ENCODE measurements around the gene CDKL1. TPM values are rescaled to one million over a fixed set of nuclear protein-coding genes. Genes with fewer than 3 reads are reported as not detected.
"Not testable (repeated sequence)": the region's sequence is repeated elsewhere in the genome, so short reads cannot be mapped to it uniquely, and the experiment has no call there.

CDKL1 gene
- total and polyA plus RNA-seq, 7 donors = 0.46 to 4.5 (median 2.0) TPM

DNA sequence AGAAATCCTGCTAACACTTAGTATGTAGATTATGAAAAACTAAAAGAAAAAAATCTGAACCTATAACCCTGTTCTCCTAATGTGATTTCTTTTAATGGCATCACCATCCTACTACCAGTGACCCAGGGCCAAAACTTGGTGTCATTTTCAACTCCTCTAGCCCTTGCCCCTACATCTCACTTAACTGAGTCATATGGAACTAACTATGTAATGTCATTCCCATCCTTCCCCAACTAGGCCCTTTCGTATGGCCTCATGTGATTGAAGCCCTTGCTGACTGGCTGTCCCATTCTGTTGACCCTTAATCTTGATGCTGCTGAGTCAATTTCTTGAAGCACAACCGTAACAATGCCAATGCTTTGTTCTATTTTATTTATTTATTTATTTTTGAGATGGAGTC, 77.0 kb downstream of the CDKL1 start:
- intact Hi-C loops (cut with DNase I) = no loop called here
- H3K36me3 ChIP-seq (ENCODE audit: insufficient read depth in 1 of 2, low read depth in 1 of 2) = peaks cover 2 to 22% of the 10 kb centered on the region in 2 donors
- H3K27ac ChIP-seq = peak overlapping the region; percentile 57
- DNase-seq = no peak
- 90 to 96% (median 90%) methylated on average over 2 of the region's 2 CpGs for WGBS, 3 donors
- H3K9me3 ChIP-seq = no peaks in the 10 kb centered on the region
- peak in 3 of 4 donors; percentile 15 to 48 (median 42) for ATAC-seq
- peaks cover 39% of the 10 kb centered on the region for H3K4me1 ChIP-seq
- H3K27me3 ChIP-seq (ENCODE audit: insufficient read depth in 3 of 3, low read length in 2 of 3) = no peaks in the 10 kb centered on the region
- H3K4me3 ChIP-seq = no peak overlapping the region
- TF ChIP-seq, protein P1, sequence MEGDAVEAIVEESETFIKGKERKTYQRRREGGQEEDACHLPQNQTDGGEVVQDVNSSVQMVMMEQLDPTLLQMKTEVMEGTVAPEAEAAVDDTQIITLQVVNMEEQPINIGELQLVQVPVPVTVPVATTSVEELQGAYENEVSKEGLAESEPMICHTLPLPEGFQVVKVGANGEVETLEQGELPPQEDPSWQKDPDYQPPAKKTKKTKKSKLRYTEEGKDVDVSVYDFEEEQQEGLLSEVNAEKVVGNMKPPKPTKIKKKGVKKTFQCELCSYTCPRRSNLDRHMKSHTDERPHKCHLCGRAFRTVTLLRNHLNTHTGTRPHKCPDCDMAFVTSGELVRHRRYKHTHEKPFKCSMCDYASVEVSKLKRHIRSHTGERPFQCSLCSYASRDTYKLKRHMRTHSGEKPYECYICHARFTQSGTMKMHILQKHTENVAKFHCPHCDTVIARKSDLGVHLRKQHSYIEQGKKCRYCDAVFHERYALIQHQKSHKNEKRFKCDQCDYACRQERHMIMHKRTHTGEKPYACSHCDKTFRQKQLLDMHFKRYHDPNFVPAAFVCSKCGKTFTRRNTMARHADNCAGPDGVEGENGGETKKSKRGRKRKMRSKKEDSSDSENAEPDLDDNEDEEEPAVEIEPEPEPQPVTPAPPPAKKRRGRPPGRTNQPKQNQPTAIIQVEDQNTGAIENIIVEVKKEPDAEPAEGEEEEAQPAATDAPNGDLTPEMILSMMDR (IDR thresholded peaks at IDR 0.05) = no peak

DNA sequence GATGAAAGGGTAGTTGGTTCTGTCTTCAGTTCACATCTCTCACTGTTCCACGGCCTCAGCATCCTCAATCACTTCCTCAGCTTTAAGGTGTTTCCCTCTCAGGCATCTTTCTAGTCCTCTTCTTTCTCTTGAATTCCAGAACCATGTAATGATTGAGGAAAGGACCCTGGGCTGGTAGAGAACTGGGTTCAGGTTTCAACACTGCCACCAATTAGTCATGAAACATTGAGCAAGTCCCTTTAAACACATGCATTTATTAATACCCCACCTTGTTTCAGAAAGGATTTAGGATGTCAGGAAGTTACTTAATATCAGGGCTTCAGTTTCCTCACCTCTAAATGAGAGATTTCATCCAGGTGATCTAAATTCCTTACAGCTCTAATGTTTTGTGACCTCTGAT, 77.4 kb downstream of the CDKL1 start:
- no peak for DNase-seq
- Histone ChIP-seq H3K9me3 (no peaks in the 10 kb centered on the region), H3K4me3 (no peak overlapping the region), H3K27ac (peak overlapping the region; percentile 57), H3K36me3 (ENCODE audit: insufficient read depth in 1 of 2, low read depth in 1 of 2) (peaks cover 2 to 22% of the 10 kb centered on the region in 2 donors), H3K27me3 (ENCODE audit: insufficient read depth in 3 of 3, low read length in 2 of 3) (no peaks in the 10 kb centered on the region), H3K4me1 (peaks cover 39% of the 10 kb centered on the region)
- intact Hi-C loops (cut with DNase I) = no loop called here
- ATAC-seq = peak; percentile 37 to 63 (median 52)
- WGBS, 3 donors = 56 to 88% (median 85%) methylated on average over 1 of the region's 1 CpG
- TF ChIP-seq, protein P1 (IDR thresholded peaks at IDR 0.05) = no peak

DNA sequence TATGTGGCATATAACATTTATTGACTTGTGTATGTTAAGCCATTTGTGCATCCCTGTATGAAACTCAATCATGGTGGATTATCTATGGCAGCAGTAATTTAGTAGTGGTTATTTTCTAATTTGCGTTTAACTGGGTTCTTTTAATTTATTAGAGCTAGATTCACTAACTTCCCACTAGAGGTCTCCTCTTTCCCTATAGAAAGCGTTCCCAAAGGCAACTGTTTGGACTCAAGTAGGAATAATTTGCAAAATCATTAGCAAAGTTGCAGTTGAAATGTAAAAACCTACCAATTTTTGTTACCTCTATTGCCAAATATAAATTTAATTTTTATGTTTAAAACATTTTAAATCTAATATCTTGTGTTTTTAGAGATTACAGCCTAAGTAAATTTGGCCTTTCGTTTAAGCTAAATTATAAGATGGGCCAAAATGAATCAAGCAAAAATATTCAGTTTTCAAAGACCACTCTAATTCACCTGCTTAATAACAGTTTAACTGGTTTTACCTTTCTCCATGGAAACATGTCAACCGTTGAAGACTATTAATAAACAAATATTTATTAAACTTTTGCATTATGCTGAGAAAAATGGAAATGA, 78.6 kb downstream of the CDKL1 start:
- Histone ChIP-seq H3K4me1 (peaks cover 48% of the 10 kb centered on the region), H3K27ac (no peak overlapping the region), H3K4me3 (no peak overlapping the region), H3K9me3 (no peaks in the 10 kb centered on the region), H3K27me3 (ENCODE audit: insufficient read depth in 3 of 3, low read length in 2 of 3) (no peaks in the 10 kb centered on the region), H3K36me3 (ENCODE audit: insufficient read depth in 1 of 2, low read depth in 1 of 2) (peaks cover 0 to 18% of the 10 kb centered on the region in 2 donors)
- no peak for ATAC-seq
- DNase-seq = no peak
- TF ChIP-seq, protein P1 (IDR thresholded peaks at IDR 0.05) = peak; percentile 53
- WGBS, 3 donors = 46 to 59% (median 49%) methylated on average over 4 of the region's 4 CpGs
- intact Hi-C loops (cut with DNase I) = no loop called here

DNA sequence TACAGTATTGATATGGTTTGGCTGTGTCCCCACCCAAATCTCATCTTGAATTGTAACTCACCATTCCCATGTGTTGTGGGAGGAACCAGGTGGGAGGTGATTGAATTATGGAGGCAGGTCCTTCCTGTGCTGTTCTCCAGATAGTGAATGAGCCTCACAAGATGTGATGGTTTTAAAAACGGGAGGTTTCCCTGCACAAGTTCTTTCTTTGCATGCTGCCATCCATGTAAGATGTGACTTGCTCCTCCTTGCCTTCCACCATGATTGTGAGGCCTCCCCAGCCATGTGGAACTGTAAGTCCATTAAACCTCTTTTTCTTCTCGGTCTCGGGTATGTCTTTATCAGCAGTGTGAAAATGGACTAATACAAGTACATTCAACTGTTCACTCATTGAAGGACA, 82.6 kb downstream of the CDKL1 start:
- H3K9me3 ChIP-seq; H3K4me3 ChIP-seq; H3K27ac ChIP-seq; ATAC-seq; DNase-seq; H3K27me3 ChIP-seq (ENCODE audit: insufficient read depth in 3 of 3, low read length in 2 of 3): not testable (repeated sequence)
- WGBS, 3 donors = 92 to 99% (median 93%) methylated on average over 3 of the region's 3 CpGs
- intact Hi-C loops (cut with DNase I) = loop anchor here in 1 of 2 donors (5.0 kb wide), 1 partner anchor 218 kb away; the partner anchor contains the start of gene MAP4K5
- peaks cover 0 to 12% of the 10 kb centered on the region in 2 donors for H3K36me3 ChIP-seq (ENCODE audit: insufficient read depth in 1 of 2, low read depth in 1 of 2)
- peaks cover 38% of the 10 kb centered on the region for H3K4me1 ChIP-seq

DNA sequence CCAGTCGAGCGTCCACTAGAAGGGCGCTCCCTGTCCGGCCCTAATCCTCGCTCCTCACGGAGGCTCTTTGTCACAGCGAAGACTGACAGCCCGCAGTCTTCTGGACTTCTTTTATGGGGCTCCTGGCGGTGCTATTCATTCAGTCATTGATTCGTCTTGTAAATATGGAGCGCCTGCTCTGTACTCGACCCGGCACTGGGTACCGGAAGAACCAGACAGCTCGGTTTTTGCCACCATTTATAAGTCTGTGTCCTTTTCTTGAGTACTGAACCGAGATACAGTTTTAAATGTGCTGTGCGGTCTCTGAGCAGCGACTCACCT, 84.0 kb downstream of the CDKL1 start:
- DNase-seq = no peak
- ATAC-seq = peak in 1 of 4 donors; percentile 16
- H3K27ac ChIP-seq = peak overlapping the region; percentile 91
- 3 to 4% (median 3%) methylated on average over 16 to 18 of the region's 18 CpGs for WGBS, 3 donors
- H3K36me3 ChIP-seq (ENCODE audit: insufficient read depth in 1 of 2, low read depth in 1 of 2) = peaks cover 0 to 12% of the 10 kb centered on the region in 2 donors
- intact Hi-C loops (cut with DNase I) = loop anchor here in 1 of 2 donors (5.0 kb wide), 1 partner anchor 220 kb away; the partner anchor contains the start of gene MAP4K5
- H3K4me3 ChIP-seq = peak overlapping the region; percentile 92
- no peaks in the 10 kb centered on the region for H3K27me3 ChIP-seq (ENCODE audit: insufficient read depth in 3 of 3, low read length in 2 of 3)
- TF ChIP-seq, protein P1 (IDR thresholded peaks at IDR 0.05) = no peak
- H3K4me1 ChIP-seq = peaks cover 25% of the 10 kb centered on the region
- H3K9me3 ChIP-seq = no peaks in the 10 kb centered on the region

Measured in psoas muscle (tissue), 8 donors.